Cortex of kidney (tissue), 1 donor: ENCODE results near the gene PCCA.
"Not testable (repeated sequence)": the region's sequence is repeated elsewhere in the genome, so short reads cannot be mapped to it uniquely, and the experiment has no call there.

Experiments used
- DNase-seq: peaks from one replicate; lab custom pipeline; 2025; lab: John Stamatoyannopoulos, UW

Gene PCCA

GRCh38 chr13:100097821-100098220 lies 8.9 kb downstream of the PCCA start:
- no peak for DNase-seq

GRCh38 chr13:100098445-100099116 lies 9.7 kb downstream of the PCCA start:
- DNase-seq: no peak

- not testable (repeated sequence) for DNase-seq
Measured at GRCh38 chr13:100099117-100099445, 10.2 kb downstream of the PCCA start.

- no peak for DNase-seq
Measured at GRCh38 chr13:100100115-100100879, 11.4 kb downstream of the PCCA start.

- DNase-seq: no peak
Measured at GRCh38 chr13:100102042-100102441, 13.1 kb downstream of the PCCA start.

- no peak for DNase-seq
Measured at GRCh38 chr13:100106005-100106404, 17.1 kb downstream of the PCCA start.

GRCh38 chr13:100106705-100107104 lies 17.8 kb downstream of the PCCA start:
- no peak for DNase-seq

GRCh38 chr13:100108913-100109507 lies 20.1 kb downstream of the PCCA start:
- no peak for DNase-seq

- DNase-seq: no peak
Measured at GRCh38 chr13:100110269-100110668, 21.4 kb downstream of the PCCA start.

- no peak for DNase-seq
Measured at GRCh38 chr13:100112186-100112838, 23.4 kb downstream of the PCCA start.

- no peak for DNase-seq
Measured at GRCh38 chr13:100115693-100116254, 26.9 kb downstream of the PCCA start.

- DNase-seq: no peak
Measured at GRCh38 chr13:100124265-100124664, 35.4 kb downstream of the PCCA start.

- no peak for DNase-seq
Measured at GRCh38 chr13:100125946-100126345, 37.1 kb downstream of the PCCA start.

GRCh38 chr13:100128373-100128772 lies 39.5 kb downstream of the PCCA start:
- DNase-seq: no peak

GRCh38 chr13:100128838-100129237 lies 39.9 kb downstream of the PCCA start:
- DNase-seq: no peak

- DNase-seq: no peak
Measured at GRCh38 chr13:100129605-100130004, 40.7 kb downstream of the PCCA start.

GRCh38 chr13:100130092-100130491 lies 41.2 kb downstream of the PCCA start:
- no peak for DNase-seq

- DNase-seq: no peak
Measured at GRCh38 chr13:100130930-100131511, 42.1 kb downstream of the PCCA start.

GRCh38 chr13:100131863-100132574 lies 43.1 kb downstream of the PCCA start:
- DNase-seq: no peak

- no peak for DNase-seq
Measured at GRCh38 chr13:100138859-100139491, 50.1 kb downstream of the PCCA start.

GRCh38 chr13:100139817-100140216 lies 50.9 kb downstream of the PCCA start:
- no peak for DNase-seq
